HG02943 (cell line): ENCODE measurements around the gene CHST2.
"Not testable (repeated sequence)": the region's sequence is repeated elsewhere in the genome, so short reads cannot be mapped to it uniquely, and the experiment has no call there.

ENCODE experiments used
- ATAC-seq: cut with Tn5 transposase; IDR thresholded peaks from one replicate; pipeline ENCODE4 v1.9.1; 2021; ENCODE audit warnings: mild to moderate bottlenecking, low read depth, moderate library complexity; ENCODE audit not compliant: unreplicated experiment

The CHST2 gene, protein sequence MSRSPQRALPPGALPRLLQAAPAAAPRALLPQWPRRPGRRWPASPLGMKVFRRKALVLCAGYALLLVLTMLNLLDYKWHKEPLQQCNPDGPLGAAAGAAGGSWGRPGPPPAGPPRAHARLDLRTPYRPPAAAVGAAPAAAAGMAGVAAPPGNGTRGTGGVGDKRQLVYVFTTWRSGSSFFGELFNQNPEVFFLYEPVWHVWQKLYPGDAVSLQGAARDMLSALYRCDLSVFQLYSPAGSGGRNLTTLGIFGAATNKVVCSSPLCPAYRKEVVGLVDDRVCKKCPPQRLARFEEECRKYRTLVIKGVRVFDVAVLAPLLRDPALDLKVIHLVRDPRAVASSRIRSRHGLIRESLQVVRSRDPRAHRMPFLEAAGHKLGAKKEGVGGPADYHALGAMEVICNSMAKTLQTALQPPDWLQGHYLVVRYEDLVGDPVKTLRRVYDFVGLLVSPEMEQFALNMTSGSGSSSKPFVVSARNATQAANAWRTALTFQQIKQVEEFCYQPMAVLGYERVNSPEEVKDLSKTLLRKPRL

DNA sequence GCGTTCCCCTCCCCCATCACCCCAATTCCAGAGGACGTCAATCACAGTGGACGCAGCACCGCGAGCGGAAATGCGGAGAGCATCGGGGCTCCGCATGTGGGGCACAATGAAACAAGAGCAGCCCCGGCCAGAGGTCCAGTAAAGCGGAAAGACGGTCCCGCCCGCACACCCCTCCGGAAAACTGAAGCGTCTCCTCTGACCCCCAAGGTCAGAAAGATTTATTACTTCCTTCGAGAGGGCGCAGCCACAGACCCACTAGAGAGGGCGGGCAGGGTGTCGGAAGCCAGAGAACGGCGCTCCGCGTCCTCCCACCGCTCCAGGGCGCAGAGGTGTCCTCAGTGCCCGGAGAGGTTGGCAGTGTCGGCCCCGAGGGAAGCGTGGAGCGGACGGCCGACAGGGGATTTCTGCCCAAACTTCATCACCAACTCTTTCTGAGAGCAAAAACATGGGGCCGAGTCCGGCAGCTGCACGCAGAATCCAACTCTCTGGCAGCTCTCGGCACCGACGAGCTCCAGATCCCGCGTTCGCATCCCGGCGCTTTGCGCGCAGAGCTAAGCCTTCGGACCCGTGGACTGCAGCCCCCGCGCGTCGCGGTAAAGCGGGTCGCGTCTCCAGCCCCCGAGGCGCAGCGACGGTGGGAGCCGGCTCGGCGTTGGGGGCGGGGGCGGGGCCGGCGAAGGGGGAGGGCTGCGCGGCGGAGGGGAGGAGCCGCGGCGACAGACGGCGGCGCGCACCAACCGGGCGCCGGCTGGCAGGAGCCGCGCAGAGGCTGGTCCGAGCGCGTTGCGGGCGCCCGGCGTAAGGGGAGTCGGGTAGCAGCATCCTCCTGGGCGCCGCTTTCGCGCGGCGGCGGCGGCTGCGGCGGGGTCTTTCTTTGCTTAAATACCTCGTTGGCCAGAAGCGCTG is at the start of gene CHST2:
Gene CHST2 (plus strand): TSS at position 763 of the 906 bp plus-strand sequence. CDS start 1,046 bp downstream, outside the sequence.
- ATAC-seq = peak; percentile 77

DNA sequence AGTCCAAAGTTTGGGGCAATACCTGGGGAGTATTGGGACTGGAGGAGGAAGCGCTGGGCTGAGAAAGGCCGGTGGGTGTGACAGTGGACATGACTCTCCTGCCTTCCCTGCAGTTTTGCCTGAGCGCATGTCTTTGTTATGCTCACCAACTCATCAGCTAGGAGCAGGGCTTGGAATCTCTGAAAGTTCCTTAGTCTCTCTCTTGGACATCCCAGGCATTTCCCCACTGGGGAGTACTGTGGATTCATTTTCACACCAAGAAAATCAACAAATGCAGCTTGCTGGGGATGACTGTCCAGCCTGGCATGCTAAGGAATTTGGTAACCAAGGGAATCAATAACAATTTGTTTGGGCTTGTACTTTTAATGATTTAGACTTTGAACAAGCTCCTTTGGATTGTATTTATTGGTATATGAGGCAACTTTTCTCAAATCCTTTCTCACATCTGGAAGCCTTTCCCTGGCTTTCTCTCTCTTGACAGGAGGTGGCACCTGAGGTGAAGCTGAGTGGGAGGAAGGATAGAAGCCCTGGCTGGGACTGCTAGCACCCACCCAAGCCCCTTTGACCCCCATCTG is 48.5 kb upstream of the CHST2 start:
- ATAC-seq = no peak

DNA sequence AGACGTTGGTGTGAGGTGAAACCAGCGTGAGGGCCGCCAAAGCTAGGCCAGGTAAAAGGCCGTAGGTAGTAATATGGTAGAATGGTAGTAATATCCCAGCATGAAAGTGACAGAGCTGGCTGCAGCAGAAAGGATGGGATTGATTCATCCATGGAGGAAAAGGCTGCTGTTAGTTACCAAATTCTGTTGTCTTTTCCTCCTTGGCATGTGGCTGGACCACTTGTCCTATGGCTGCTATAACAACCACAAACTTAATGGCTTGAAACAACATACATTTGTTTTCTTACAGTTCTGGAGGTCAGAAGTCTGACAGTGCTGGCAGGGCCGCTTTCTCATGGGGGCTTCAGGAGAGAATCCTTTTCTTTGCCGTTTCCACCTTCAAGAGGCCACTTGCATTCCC is 47.8 kb upstream of the CHST2 start:
- ATAC-seq = no peak

DNA sequence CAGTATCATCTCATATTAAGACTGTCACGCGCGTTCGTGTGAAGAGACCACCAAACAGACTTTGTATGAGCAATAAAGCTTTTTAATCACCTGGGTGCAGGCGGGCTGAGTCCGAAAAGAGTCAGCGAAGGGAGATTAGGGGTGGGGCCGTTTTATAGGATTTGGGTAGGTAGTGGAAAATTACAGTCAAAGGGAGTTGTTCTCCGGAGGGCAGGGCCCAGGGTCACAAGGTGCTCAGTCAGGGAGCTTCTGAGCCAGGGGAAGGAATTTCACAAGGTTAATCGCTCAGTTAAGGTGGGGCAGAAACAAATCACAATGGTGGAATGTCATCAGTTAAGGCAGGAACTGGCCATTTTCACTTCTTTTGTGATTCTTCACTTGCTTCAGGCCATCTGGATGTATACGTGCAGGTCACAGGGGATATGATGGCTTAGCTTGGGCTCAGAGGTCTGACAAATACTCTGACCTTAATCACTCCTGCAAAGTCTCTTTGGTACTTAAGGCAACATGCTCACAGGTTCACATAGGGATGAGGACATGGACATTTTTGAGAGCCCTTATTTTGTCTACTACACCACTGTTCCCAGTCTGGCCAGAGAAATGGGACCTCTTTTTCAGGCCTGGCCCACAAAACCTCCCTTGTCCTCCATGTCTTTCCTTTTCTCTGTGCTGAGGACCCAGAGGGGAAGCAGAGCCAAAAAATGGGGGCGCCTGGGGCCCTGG is 47.1 kb upstream of the CHST2 start:
- ATAC-seq = not testable (repeated sequence)

DNA sequence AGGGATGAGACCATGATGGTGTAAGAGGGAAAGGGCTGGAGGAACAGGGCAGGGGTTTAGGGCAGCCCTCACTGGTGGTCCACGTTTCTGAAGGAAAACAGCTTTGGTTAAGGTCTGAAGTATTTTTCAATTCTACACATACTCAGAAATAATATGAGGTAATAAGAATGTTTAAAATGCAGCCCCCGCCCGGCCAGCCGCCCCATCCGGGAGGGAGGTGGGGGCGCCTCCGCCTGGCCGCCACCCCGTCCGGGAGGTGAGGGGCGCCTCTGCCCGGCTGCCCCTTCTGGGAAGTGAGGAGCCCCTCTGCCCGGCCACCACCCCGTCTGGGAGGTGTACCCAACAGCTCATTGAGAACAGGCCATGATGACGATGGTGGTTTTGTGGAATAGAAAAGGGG is 46.0 kb upstream of the CHST2 start:
- not testable (repeated sequence) for ATAC-seq

DNA sequence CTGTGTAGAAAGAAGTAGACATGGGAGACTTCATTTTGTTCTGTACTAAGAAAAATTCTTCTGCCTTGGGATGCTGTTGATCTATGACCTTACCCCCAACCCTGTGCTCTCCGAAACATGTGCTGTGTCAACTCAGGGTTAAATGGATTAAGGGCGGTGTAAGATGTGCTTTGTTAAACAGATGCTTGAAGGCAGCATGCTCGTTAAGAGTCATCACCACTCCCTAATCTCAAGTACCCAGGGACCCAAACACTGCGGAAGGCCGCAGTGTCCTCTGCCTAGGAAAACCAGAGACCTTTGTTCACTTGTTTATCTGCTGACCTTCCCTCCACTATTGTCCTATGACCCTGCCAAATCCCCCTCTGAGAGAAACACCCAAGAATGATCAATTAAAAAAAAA is 45.6 kb upstream of the CHST2 start:
- not testable (repeated sequence) for ATAC-seq

DNA sequence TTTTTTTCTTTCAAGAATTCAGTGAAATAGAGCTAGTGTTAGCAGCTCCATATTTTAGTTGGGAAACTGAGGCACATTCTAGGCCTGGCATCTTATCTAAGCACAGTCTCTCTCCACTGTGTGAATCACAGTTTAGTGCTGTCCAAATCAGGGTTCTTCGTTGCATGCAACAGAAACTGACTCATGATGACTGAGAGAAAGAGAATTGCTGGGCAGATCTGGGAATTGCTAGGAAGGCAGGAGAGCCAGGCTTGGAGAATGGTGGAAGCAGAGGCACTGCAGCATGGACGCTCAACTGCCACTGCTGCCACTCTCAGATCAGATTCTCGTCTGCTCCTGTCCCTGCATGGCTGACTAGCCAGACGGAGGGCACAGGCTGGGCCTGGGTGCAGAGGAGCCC is 40.7 kb upstream of the CHST2 start:
- no peak for ATAC-seq

DNA sequence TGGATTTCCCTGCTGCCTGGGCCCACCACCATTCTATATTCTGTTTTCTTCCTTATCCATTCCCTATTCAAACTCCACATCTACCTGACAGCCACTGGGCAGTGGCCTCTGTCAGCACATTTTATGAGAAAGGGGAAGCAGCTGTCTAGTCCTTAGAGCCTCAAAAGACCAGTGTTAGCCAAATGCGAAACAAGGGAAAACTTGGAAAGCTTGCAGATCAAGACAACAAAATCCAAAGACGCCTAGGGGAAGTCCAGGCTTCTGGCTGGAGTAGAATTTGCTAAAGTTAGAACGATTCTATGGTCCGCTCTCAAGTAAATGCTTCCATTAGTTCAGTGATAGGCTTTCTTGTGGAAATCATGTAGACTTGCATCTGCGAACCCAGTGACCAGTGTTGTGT is 39.4 kb upstream of the CHST2 start:
- no peak for ATAC-seq

DNA sequence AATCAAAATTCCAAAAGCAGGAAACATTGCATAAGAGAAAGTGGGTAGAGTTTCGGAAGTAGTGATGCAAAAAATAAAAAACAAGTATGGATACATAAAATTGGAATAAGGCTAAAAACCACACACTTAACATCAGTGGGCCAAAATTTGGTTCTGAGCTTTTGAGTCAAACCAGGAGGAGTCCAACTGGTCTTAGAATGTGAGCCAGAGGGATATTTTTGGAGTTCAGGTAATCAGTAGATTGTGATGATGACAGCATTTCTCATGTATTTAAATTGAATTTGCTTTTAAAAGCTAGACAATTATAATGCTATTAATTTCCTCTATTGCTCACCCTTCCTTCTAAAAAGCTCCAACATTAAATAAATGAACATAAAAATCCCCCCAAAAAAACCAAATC is 38.2 kb upstream of the CHST2 start:
- no peak for ATAC-seq

DNA sequence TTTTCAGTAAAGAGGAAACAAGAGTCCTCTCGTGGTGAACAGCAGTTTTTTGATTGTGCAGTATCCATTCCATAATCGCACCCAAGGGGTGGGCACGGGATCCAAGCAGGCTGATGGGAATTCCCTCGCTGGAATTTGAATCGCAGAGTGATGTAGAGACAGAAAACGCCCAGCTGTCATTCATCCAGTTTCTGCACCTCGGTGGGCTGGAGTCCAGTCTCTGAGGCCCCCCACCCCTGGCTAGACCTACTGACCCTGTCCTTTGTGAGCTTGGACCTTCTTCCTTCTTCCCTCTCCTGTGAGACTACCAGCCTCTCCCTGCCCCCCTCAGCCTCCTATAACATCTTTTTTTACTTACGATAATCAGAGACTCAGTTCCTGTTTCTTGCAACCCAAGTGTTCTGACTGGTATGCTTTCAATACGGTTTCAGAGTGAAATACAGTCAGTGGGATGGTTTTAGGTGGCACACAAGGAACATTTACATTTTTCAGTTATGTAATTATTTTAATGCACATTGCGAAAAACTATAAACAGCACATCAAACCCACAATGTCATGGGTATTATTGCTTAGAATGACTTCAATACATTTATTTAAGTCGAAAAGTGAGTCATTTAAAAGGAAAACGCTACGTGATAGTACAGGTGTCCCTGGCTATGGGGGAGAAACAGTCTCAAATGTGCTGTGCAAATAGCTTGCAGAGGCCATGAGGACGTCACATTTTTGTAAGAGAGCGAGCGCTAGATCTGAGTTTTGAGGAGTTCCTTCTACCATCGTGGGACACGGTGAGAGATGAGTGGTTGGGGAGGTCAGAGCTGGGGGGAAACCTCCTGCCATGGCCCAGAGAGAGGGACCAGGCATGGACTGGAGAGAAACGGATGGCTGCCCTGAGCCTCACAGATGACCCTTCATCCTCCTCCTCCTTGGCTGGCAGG is 37.5 kb upstream of the CHST2 start:
- ATAC-seq = peak; percentile 84

DNA sequence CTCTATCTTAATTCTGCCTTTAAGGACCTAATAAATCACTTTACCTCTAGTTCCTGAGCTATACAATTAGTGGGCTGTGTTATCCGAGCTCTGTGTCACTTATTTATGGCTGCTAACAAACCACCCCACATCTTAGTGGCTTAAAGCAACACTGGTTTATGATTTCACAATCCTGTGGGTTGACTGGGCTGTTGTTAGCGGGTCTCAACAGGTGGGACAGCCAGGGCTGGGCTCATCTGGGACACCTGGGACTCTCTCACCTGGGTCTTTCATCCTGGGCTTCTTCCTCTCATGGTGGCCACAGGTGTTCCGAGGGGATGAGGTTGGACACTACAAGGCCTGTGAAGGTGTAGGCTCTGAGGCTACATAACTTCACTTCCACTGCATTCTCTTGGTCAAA is 35.8 kb upstream of the CHST2 start:
- ATAC-seq = no peak

DNA sequence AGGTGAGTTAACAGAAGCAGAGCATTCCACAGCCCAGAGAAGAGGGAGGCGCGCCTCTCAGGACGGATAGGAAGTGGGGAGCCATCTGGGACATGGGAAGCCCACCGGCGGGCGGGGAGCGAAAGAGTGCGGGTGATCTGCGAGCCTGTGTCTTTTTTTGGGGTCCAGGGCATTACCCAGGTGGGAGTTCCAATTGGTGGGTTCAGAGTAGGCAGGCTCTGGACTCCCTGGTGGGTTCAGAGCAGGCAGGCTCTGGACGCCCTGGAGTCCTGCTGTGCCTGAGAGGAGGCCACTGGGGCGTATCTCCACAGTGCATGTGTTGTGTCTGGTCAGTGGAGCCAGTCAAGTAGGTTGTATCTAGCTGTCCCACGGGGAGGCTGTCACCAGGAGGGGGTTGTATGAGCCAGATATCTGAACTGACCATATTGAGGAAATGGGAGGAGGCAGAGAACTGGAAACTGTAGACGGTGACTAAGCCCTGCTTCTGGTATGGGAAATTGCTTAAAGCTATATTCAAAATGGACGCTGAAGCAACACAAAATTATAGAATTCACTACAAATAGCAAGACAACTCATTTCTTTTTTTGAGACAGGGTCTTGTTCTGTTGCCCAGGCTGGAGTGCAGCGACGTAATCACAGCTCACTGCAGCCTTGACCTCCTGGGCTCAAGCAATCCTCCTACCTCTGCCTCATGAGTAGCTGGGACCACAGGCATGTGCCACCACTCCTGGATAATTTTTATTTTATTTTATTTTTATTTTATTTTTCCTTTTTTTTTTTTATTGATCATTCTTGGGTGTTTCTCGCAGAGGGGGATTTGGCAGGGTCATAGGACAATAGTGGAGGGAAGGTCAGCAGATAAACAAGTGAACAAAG is 34.5 kb upstream of the CHST2 start:
- no peak for ATAC-seq

DNA sequence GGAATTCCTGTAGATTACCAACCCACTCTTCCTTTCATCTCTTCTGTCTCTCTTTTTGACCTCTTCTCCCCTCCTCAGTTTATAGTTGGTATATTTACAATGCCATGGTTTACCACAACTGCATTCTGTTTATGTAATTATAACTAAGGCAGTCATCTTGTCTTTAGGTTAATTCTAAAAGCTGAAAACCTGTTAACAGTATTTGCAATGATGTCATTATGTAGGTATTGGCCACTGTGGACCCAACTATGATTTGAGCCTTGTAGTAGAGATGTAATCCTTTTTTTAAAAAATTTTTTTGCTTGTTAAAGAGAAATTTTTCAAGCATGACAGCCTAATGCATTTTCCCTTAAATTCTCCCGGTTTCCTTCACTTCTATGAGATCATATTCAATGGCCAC is 30.7 kb upstream of the CHST2 start:
- ATAC-seq = no peak

DNA sequence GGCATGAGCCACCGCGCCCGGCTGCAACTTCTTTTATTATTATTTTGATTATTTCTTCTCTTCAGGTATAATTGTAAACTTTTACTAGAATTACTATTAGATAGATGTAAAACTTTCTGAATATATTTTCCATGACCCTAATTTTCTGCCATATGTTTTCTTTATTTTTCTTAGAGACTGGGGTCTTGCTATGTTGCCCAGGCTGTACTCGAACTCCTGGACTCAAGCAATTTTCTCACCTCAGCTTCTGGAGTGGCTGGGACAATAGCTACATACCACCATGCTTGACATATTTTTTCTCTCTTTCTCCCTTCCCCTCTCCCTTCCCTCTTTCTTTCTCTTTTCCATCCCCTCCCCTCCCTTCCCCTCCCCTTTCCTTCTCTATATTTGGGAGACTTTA is 29.6 kb upstream of the CHST2 start:
- ATAC-seq = no peak

DNA sequence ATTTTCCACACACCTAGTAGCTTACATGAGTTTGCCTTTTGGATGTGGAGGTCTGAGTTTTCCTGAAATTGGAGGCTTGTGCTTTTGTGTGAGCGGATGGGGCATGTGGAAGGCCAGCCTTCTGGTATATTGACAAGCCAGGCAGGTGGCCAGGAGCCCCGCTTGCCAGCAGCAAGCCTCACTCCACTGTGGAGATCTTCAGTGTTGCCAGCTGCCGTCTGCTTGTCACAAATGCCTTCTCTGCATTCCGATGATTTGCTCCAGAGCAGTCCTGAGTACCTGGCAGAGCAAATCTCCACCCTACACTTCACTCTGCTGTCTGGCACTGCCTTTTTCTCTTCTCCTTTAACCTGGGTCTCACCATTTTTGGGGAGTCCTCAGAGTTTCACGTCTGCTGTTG is 29.1 kb upstream of the CHST2 start:
- no peak for ATAC-seq

DNA sequence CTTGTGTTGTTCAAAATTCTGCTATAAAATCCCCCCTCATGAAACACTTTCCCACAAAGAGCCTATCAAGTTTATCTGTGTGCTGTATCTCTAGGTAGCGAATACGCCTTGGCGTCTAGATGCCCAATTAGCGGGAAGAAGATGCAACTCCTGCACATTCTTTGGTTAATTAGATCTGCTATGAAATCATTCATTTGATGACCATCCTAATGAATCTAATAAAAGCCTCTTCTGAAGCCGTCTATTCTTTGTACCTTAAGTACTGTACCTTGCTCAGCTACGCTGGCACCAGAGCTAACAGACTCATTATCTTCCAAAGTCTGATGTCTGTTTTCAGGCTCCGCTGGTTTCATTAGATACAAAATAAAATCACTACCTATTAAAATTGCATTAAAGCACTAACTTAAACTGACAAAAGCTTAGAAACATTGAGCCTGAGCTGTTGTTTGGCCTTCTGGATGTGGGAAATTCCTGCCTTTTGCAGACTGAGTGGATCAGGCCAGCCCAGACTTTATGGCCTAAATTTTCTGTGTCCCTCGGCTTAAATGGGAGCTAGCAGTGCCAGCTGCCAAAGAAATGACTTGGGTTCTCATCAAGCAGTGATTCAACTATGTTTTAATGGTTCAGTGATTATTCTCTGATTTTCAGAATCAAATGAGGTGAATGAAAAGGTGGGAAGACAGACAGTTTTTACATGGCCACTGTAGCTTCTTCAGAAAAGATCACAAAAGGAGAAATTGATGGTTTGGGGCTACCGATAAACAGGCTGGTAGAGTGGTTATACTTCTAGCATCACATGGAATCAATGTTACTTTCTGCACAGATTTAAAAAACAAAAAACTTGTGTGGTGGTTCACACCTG is 28.4 kb upstream of the CHST2 start:
- no peak for ATAC-seq

DNA sequence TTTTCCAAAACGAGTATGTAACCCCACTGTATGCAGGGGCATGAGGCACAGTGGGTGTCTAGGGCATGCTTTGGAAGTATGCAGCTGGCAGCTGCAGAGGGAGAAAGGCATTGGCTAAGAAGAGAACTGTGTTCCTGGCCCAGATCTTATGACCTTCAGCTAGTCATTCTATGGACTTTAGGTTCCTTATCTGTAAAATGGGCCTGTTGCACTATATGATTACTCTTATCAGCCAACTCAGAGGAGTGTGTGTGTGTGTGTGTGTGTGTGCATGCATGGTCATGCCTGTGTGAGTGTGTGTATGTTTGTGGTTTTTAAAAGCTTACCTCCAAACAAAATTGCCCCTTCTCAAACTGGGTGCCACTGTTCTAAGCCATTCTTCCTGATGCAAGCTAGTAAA is 27.4 kb upstream of the CHST2 start:
- no peak for ATAC-seq
